ENCODE data around the gene MYMX. TPM values are rescaled to one million over a fixed set of nuclear protein-coding genes. Genes with fewer than 3 reads are reported as not detected.

Gene MYMX
- total and polyA plus RNA-seq, 2 of the 13 experiments (the other 11 are each of a cell fraction or from before 2014, with no cell fraction given) = not detected

DNA sequence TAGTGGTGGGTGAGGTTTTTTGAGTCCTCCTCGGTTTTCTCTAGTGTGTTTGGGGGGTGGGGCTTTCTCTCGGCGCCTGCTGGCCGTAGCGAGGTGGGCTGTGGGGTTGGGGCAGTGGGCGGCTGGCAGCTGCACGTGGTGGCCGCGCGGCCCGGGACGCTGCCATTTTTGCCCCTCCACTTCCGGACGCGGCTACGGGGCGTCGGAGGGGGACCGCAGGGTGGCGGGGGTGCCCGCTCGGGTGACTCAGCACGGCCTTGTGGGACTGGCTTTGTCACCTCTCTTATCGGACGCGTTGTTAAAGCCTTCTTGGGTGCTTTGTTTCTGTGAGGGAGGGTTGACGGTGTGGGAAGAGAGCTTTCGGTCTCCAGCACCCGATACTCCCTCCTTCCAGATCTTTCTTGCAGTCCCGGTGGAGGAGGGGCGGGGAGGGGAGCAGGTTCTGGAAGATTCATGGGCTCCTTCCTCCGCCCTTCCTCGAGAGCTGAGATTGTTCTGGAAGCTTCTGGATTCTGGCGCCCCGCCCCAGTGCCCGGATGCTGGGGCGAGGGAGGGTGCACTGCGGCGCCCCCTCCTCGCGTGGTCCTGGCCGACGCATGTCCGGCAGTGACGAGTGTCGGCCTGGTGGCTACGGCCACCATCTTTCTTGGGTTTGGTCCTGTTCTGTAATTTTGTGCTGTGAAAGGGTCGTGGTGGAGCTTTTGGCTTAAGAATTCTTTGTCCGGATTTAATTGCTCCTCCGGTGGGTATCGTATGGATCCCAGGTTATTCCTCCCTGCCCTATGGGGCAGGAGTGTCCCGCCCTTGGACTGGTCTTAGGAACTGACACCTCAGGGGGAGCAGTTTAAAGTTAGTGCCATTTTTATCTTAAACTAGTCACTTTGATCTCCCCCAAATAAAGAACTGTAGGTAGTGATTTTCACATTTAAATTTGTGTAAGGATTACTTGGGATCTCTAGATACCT lies 30.9 kb downstream of the MYMX start (continued):
- peak; percentile 59; the same call in 1 of the 2 replicates for TF ChIP-seq ZNF234 (CRISPR knock-in tag; conservative IDR thresholded peaks at IDR 0.05)
- TF ChIP-seq ZFP1 (CRISPR knock-in tag; IDR thresholded peaks at IDR 0.05) = no peak
- TF ChIP-seq PHF5A (CRISPR knock-in tag; IDR thresholded peaks at IDR 0.05; ENCODE audit: low read depth, unreplicated experiment) = no peak
- no peak for TF ChIP-seq SETDB1 (CRISPR knock-in tag; IDR thresholded peaks at IDR 0.05; ENCODE audit: borderline replicate concordance)
- no peak for TF ChIP-seq FLYWCH1 (CRISPR knock-in tag; IDR thresholded peaks at IDR 0.05)
- no peak for TF ChIP-seq ZNF12 (CRISPR knock-in tag; IDR thresholded peaks at IDR 0.05)
- no peak for TF ChIP-seq ZNF746 (CRISPR knock-in tag; IDR thresholded peaks at IDR 0.05)
- no peak for TF ChIP-seq ZFP36 (IDR thresholded peaks at IDR 0.05; ENCODE audit: borderline replicate concordance, low read depth, low read length, partially characterized antibody)
- TF ChIP-seq FOXJ3 (CRISPR knock-in tag; IDR thresholded peaks at IDR 0.05; ENCODE audit: borderline replicate concordance) = no peak
- no peak for TF ChIP-seq PBX3 (CRISPR knock-in tag; IDR thresholded peaks at IDR 0.05; ENCODE audit: borderline replicate concordance)
- TF ChIP-seq CREM (IDR thresholded peaks at IDR 0.05) = no peak
- no peak for TF ChIP-seq CREM (CRISPR knock-in tag; IDR thresholded peaks at IDR 0.05)
- TF ChIP-seq ZNF543 (CRISPR knock-in tag; IDR thresholded peaks at IDR 0.05) = peak; percentile 37; the same call in 1 of the 2 replicates
- no peak for TF ChIP-seq ZNF350 (CRISPR knock-in tag; IDR thresholded peaks at IDR 0.05; ENCODE audit: borderline replicate concordance, low read depth)
- TF ChIP-seq ATRX (CRISPR knock-in tag; IDR thresholded peaks at IDR 0.05; ENCODE audit: borderline replicate concordance) = no peak
- TF ChIP-seq GATA4 (IDR thresholded peaks at IDR 0.05; ENCODE audit: borderline replicate concordance, low read depth) = no peak
- TF ChIP-seq RAD21 (CRISPR knock-in tag; IDR thresholded peaks at IDR 0.05) = 0 out of 2 replicates have a peak, but pooled peaks have one; percentile 4
- no peak for TF ChIP-seq DBP (CRISPR knock-in tag; IDR thresholded peaks at IDR 0.05; ENCODE audit: not compliant biosample characterization)
- no peak for TF ChIP-seq TEF (CRISPR knock-in tag; IDR thresholded peaks at IDR 0.05)
- TF ChIP-seq REXO4 (CRISPR knock-in tag; IDR thresholded peaks at IDR 0.05; ENCODE audit: borderline replicate concordance) = no peak
- peak; percentile 33; the same call in 1 of the 2 replicates for TF ChIP-seq BHLHE40 (IDR thresholded peaks at IDR 0.05; ENCODE audit: low read length)
